HL-60 (cell line): ENCODE results near the gene MRPL58.

Source experiments
- DNase-seq, 2 experiments: peaks; one replicate each; pipeline ENCODE4 v3.0.0-alpha.2; 2010 to 2020; ENCODE audit warnings: low read depth in 1 of 2, low spot score in 1 of 2
- H3K27ac ChIP-seq: fragments of 250-450 bp; sonication (Bioruptor Pico); replicated peaks from 2 replicates; pipeline ENCODE4 v1.5.1; 2020; ENCODE audit warnings: mild to moderate bottlenecking, moderate library complexity
- H3K27me3 ChIP-seq: fragments of 250-450 bp; sonication (Bioruptor Pico); 2 replicates; pipeline ENCODE4 v1.5.1; 2021; ENCODE audit warnings: mild to moderate bottlenecking, moderate library complexity; ENCODE audit not compliant: insufficient read depth, poor library complexity, severe bottlenecking
- H3K4me3 ChIP-seq: replicated peaks from 2 replicates; pipeline ENCODE4 v1.5.1; 2011; ENCODE audit warnings: mild to moderate bottlenecking, control low read depth, low read length; ENCODE audit not compliant: insufficient read depth
- CTCF ChIP-seq: IDR thresholded peaks from one replicate; pipeline ENCODE4 v1.5.1; 2011; ENCODE audit warnings: low read length, control low read depth, inconsistent platforms; ENCODE audit not compliant: insufficient read depth
- GABPA ChIP-seq: IDR thresholded peaks from 2 replicates; pipeline ENCODE4 v1.6.1; 2012; ENCODE audit warnings: low read depth
- POLR2AphosphoS5 ChIP-seq: IDR thresholded peaks from 2 replicates; pipeline ENCODE4 v1.6.1; 2012; ENCODE audit warnings: low read depth
- REST ChIP-seq: IDR thresholded peaks from 2 replicates; pipeline ENCODE4 v1.6.1; 2012; ENCODE audit warnings: low read depth; ENCODE audit not compliant: insufficient replicate concordance
- SPI1 ChIP-seq: IDR thresholded peaks from 2 replicates; pipeline ENCODE4 v1.6.1; 2012; ENCODE audit warnings: low read depth, mild to moderate bottlenecking, borderline replicate concordance

Gene MRPL58

DNA sequence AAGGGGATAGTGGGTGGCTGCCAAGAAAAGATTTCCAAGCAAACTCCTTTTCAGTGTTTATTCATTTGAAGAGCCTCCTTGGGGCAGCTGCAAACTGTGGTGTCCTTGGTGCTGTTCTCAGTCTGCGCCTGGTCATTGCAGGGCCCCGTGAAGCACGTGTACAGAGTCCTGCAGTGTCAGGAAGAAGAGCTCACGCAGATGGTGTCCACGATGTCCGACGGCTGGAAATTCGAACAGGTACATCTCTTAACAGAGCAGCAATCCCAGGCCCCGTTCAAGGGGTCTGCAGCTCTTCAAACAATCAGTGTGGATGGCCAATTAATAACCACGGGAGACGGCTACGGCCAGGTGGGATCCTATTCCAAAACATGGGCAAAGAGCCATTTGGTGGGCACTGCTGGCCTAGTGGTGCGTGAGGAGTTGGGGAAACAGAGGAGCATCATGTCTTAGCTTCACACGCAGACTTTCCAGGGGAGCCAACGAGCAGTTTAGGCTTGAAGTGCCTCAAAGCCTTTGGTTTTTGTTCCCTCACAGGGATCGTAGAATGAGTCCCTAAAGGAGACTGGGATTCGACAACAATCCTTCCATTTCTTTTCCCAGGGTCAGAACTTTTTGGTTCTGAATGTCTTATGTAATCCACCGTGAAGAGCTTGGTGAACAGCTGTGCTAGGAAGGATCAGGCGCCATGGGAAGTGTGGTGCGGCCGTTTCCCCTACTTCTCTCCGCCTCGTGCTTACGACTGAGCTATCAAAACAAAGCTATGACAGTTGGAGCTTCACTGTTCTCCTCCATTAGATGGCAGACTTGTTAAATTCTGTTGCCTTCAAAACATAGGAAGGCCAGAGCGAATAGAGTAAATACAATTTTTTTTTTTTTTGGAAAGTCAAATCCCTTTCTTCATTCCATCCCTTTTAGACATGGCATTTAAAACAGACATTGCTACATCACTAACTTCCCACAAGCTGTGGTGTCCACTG is 47.2 kb downstream of the MRPL58 start:
- Histone ChIP-seq H3K4me3 (no peak overlapping the region), H3K27ac (no peak overlapping the region), H3K27me3 (no peaks in the 10 kb centered on the region)
- DNase-seq: peak in 1 of 2 experiments; percentile 49
- TF ChIP-seq GABPA (no peak), SPI1 (no peak)

DNA sequence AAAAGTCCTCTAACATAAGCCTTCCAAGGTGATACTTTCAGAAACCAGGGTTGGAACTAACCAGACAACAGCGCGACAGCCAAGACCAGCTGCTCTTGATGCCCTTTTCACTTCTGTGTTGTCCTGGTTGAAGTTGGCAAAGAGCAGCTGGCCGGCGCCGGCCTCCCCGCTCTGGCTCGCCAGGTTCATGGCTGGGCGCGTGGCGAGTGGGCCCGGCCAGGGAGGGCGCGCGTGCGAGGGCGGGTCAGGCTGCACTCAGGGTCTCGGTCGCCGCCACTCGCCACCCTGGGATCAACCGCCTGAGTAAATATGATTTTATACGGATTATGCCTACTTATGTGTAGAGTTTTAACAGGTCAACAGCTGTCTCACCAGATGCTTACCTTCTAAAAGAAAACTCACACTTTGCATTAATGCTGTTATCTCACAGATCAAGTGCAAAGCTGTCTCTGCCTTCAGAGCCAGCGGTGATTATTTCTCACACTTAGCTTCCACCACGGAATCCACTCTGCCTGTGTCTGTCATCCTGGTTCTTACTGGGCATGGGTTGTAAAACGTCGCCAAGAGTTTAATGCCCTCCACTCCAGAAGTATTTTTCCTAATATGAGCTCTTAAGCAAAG is 48.1 kb downstream of the MRPL58 start:
- no peak for TF ChIP-seq REST
- TF ChIP-seq CTCF: no peak
- no peak for TF ChIP-seq GABPA
- TF ChIP-seq POLR2AphosphoS5: no peak
- no peak for TF ChIP-seq SPI1
- DNase-seq: no peak
- Histone ChIP-seq H3K4me3 (no peak overlapping the region), H3K27ac (no peak overlapping the region), H3K27me3 (no peaks in the 10 kb centered on the region)

DNA sequence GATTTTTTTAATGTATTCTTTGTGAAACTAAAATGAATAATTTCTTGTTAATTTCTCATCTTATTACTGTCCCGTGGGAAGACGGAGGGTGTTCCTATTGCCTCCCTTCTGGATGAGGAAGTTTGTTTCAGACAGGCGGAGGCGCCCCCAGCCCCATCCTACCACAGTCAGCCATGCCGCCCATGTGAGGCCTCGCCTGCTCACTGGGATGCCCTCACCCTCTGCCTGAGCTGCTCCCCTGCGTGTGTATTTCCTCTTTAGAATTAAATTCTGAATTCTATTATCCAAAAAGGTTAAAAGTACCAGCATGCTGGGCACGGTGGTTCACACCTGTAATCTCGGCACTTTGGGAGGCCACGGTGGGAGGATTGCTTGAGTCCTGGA is 48.6 kb downstream of the MRPL58 start:
- H3K27ac ChIP-seq: no peak overlapping the region
- DNase-seq: no peak
- no peak overlapping the region for H3K4me3 ChIP-seq
- H3K27me3 ChIP-seq: no peaks in the 10 kb centered on the region
- TF ChIP-seq CTCF (no peak), REST (no peak), GABPA (no peak), SPI1 (no peak), POLR2AphosphoS5 (no peak)

DNA sequence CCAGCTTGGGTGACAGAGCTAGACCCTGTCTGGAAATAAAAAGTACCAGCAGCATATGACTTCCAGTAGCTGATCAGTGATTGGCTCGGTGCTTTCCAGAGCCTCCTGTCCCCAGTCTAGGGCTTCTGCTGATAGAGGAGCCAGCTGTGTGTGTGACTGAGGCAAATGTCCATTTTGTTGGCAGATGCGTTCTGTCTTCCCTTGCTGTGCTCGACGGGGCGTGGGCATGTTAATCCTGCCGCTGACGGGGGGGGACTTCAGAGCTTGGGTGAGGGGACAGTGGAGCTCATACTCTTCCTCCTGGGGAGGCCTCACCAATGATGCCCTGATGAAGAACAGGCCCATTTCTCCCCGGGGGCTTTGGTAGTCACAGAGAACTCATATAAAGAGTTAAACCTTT is 49.1 kb downstream of the MRPL58 start:
- Histone ChIP-seq H3K27ac (no peak overlapping the region), H3K4me3 (no peak overlapping the region), H3K27me3 (no peaks in the 10 kb centered on the region)
- TF ChIP-seq POLR2AphosphoS5 (no peak), REST (no peak), GABPA (no peak), SPI1 (no peak), CTCF (no peak)
- no peak for DNase-seq
